Activated CD8-positive, alpha-beta memory T cell treated with anti-CD3 and anti-CD28 coated beads, Interleukin-2, amount 50 U/mL, for 4 hours (primary cell): ENCODE data around the gene REV3L.
A peak's percentile ranks its signal among the peaks of the same experiment; 100 is the strongest.
"Not testable (repeated sequence)": the region's sequence is repeated elsewhere in the genome, so short reads cannot be mapped to it uniquely, and the experiment has no call there.

Source experiments
- DNase-seq: peaks from one replicate; pipeline ENCODE4 v3.0.0-alpha.2; 2020

The REV3L gene

GRCh38 chr6:111284356-111284755, 198.7 kb downstream of the REV3L start:
- DNase-seq: not testable (repeated sequence)

- DNase-seq: no peak
Observed at GRCh38 chr6:111283707-111284106, 199.3 kb downstream of the REV3L start.

- no peak for DNase-seq
Observed at GRCh38 chr6:111282515-111282914, 200.5 kb downstream of the REV3L start.

- no peak for DNase-seq
Observed at GRCh38 chr6:111280445-111280955, 202.5 kb downstream of the REV3L start.

- no peak for DNase-seq
Observed at GRCh38 chr6:111278731-111279130, 204.3 kb downstream of the REV3L start.

- DNase-seq: no peak
Observed at GRCh38 chr6:111277819-111278218, 205.2 kb downstream of the REV3L start.

- no peak for DNase-seq
Observed at GRCh38 chr6:111276736-111277135, 206.3 kb downstream of the REV3L start.

- no peak for DNase-seq
Observed at GRCh38 chr6:111276335-111276734, 206.7 kb downstream of the REV3L start.

- DNase-seq: no peak
Observed at GRCh38 chr6:111274593-111275217, 208.3 kb downstream of the REV3L start.

- DNase-seq: no peak
Observed at GRCh38 chr6:111270121-111270520, 212.9 kb downstream of the REV3L start.

- no peak for DNase-seq
Observed at GRCh38 chr6:111269401-111269970, 213.5 kb downstream of the REV3L start.

- DNase-seq: no peak
Observed at GRCh38 chr6:111267764-111268333, 215.2 kb downstream of the REV3L start.

GRCh38 chr6:111266276-111266675, 216.7 kb downstream of the REV3L start:
- DNase-seq: no peak

GRCh38 chr6:111265842-111266241, 217.2 kb downstream of the REV3L start:
- DNase-seq: no peak

GRCh38 chr6:111263837-111264236, 219.2 kb downstream of the REV3L start:
- no peak for DNase-seq

- no peak for DNase-seq
Observed at GRCh38 chr6:111260570-111261298, 222.3 kb downstream of the REV3L start.

GRCh38 chr6:111259089-111259831, 223.8 kb downstream of the REV3L start:
- DNase-seq: peak; percentile 99

- DNase-seq: no peak
Observed at GRCh38 chr6:111258615-111259088, 224.4 kb downstream of the REV3L start.

GRCh38 chr6:111258010-111258409, 225.0 kb downstream of the REV3L start:
- DNase-seq: no peak

- DNase-seq: no peak
Observed at GRCh38 chr6:111256646-111257045, 226.4 kb downstream of the REV3L start.

- not testable (repeated sequence) for DNase-seq
Observed at GRCh38 chr6:111255838-111256237, 227.2 kb downstream of the REV3L start.

GRCh38 chr6:111254779-111255166, 228.2 kb downstream of the REV3L start:
- DNase-seq: no peak
